Raji (cell line): ENCODE measurements around the gene ICE2.

ENCODE experiments used
- POLR2A ChIP-seq: IDR thresholded peaks from 2 replicates; pipeline ENCODE4 v1.6.1; 2011; ENCODE audit warnings: low read depth, low read length, control low read depth; ENCODE audit not compliant: insufficient read depth

ICE2 gene

GRCh38 chr15:60425461-60425860 lies 53.5 kb downstream of the ICE2 start:
- no peak for TF ChIP-seq POLR2A

- no peak for TF ChIP-seq POLR2A
Observed at GRCh38 chr15:60424006-60424405, 54.9 kb downstream of the ICE2 start.

- no peak for TF ChIP-seq POLR2A
Observed at GRCh38 chr15:60423537-60423936, 55.4 kb downstream of the ICE2 start.

GRCh38 chr15:60421544-60421943 lies 57.4 kb downstream of the ICE2 start:
- TF ChIP-seq POLR2A = no peak

- no peak for TF ChIP-seq POLR2A
Observed at GRCh38 chr15:60420203-60420716, 58.7 kb downstream of the ICE2 start.

- TF ChIP-seq POLR2A = no peak
Observed at GRCh38 chr15:60419753-60420152, 59.2 kb downstream of the ICE2 start.

GRCh38 chr15:60418096-60418495 lies 60.8 kb downstream of the ICE2 start:
- TF ChIP-seq POLR2A = no peak

GRCh38 chr15:60417112-60417511 lies 61.8 kb downstream of the ICE2 start:
- TF ChIP-seq POLR2A = no peak

- TF ChIP-seq POLR2A = no peak
Observed at GRCh38 chr15:60416484-60416883, 62.5 kb downstream of the ICE2 start.

GRCh38 chr15:60414016-60414682 lies 64.8 kb downstream of the ICE2 start:
- TF ChIP-seq POLR2A = no peak

- no peak for TF ChIP-seq POLR2A
Observed at GRCh38 chr15:60413231-60413824, 65.6 kb downstream of the ICE2 start.

GRCh38 chr15:60411774-60412425 lies 67.0 kb downstream of the ICE2 start:
- no peak for TF ChIP-seq POLR2A

- TF ChIP-seq POLR2A = no peak
Observed at GRCh38 chr15:60408463-60408981, 70.4 kb downstream of the ICE2 start.

- no peak for TF ChIP-seq POLR2A
Observed at GRCh38 chr15:60407415-60407805, 71.5 kb downstream of the ICE2 start.

- TF ChIP-seq POLR2A = no peak
Observed at GRCh38 chr15:60406513-60407414, 72.2 kb downstream of the ICE2 start.
